Measurements from ENCODE around the gene PTGES2. TPM values are rescaled to one million over a fixed set of nuclear protein-coding genes. Genes with fewer than 3 reads are reported as not detected.

PTGES2 gene
- polyA plus RNA-seq, 1 donor from 2014 or later, result 55.9 TPM

- Histone ChIP-seq H3K9ac (ENCODE audit: low read length) (no peak overlapping the region), H2AFZ (ENCODE audit: low read depth, low read length) (no peak overlapping the region), H3K9me3 (ENCODE audit: low read length) (no peaks in the 10 kb centered on the region), H3K4me2 (ENCODE audit: low read length) (no peak overlapping the region), H3K79me2 (replicated peaks; ENCODE audit: insufficient read depth, low read length) (no peaks in the 10 kb centered on the region), H3K4me3 (ENCODE audit: low read length) (no peak overlapping the region), H4K20me1 (ENCODE audit: insufficient read depth) (no peaks in the 10 kb centered on the region), H3K36me3 (ENCODE audit: insufficient read depth, low read length) (no peaks in the 10 kb centered on the region), H3K9me2 (ENCODE audit: insufficient read depth, low read length) (no peaks in the 10 kb centered on the region), H3K27me3 (ENCODE audit: insufficient read depth, low read depth, low read length) (no peaks in the 10 kb centered on the region), H3K27ac (ENCODE audit: low read length) (no peak overlapping the region), H3F3A (ENCODE audit: insufficient read depth, low read length, poor library complexity, severe bottlenecking) (no peaks in the 10 kb centered on the region)
- TF ChIP-seq SMC3 (conservative IDR thresholded peaks at IDR 0.05; ENCODE audit: poor library complexity) (no peak), CTCF (IDR thresholded peaks at IDR 0.05; ENCODE audit: poor library complexity, severe bottlenecking) (no peak), POLR2AphosphoS5 (IDR thresholded peaks at IDR 0.05) (no peak), EP300 (conservative IDR thresholded peaks at IDR 0.05; ENCODE audit: poor library complexity, severe bottlenecking) (no peak), RAD21 (conservative IDR thresholded peaks at IDR 0.05) (no peak), EZH2 (IDR thresholded peaks at IDR 0.05; ENCODE audit: borderline replicate concordance, insufficient read depth, low read length, poor library complexity, severe bottlenecking) (no peak), TAF1 (IDR thresholded peaks at IDR 0.05; ENCODE audit: low read depth) (no peak), MXI1 (conservative IDR thresholded peaks at IDR 0.05; ENCODE audit: poor library complexity, severe bottlenecking) (no peak)
- TF ChIP-seq, protein P1, sequence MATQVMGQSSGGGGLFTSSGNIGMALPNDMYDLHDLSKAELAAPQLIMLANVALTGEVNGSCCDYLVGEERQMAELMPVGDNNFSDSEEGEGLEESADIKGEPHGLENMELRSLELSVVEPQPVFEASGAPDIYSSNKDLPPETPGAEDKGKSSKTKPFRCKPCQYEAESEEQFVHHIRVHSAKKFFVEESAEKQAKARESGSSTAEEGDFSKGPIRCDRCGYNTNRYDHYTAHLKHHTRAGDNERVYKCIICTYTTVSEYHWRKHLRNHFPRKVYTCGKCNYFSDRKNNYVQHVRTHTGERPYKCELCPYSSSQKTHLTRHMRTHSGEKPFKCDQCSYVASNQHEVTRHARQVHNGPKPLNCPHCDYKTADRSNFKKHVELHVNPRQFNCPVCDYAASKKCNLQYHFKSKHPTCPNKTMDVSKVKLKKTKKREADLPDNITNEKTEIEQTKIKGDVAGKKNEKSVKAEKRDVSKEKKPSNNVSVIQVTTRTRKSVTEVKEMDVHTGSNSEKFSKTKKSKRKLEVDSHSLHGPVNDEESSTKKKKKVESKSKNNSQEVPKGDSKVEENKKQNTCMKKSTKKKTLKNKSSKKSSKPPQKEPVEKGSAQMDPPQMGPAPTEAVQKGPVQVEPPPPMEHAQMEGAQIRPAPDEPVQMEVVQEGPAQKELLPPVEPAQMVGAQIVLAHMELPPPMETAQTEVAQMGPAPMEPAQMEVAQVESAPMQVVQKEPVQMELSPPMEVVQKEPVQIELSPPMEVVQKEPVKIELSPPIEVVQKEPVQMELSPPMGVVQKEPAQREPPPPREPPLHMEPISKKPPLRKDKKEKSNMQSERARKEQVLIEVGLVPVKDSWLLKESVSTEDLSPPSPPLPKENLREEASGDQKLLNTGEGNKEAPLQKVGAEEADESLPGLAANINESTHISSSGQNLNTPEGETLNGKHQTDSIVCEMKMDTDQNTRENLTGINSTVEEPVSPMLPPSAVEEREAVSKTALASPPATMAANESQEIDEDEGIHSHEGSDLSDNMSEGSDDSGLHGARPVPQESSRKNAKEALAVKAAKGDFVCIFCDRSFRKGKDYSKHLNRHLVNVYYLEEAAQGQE (IDR thresholded peaks at IDR 0.05; ENCODE audit: borderline replicate concordance), result no peak
Measured at GRCh38 chr9:128152133-128153059, 24.9 kb upstream of the PTGES2 start.

- Histone ChIP-seq H3K27ac (ENCODE audit: low read length) (no peak overlapping the region), H3K9ac (ENCODE audit: low read length) (no peak overlapping the region), H3K36me3 (ENCODE audit: insufficient read depth, low read length) (no peaks in the 10 kb centered on the region), H3K4me2 (ENCODE audit: low read length) (no peak overlapping the region), H3K9me2 (ENCODE audit: insufficient read depth, low read length) (no peaks in the 10 kb centered on the region), H3K27me3 (ENCODE audit: insufficient read depth, low read depth, low read length) (no peaks in the 10 kb centered on the region), H2AFZ (ENCODE audit: low read depth, low read length) (no peak overlapping the region), H3K4me3 (ENCODE audit: low read length) (no peak overlapping the region), H4K20me1 (ENCODE audit: insufficient read depth) (no peaks in the 10 kb centered on the region), H3K9me3 (ENCODE audit: low read length) (no peaks in the 10 kb centered on the region), H3F3A (ENCODE audit: insufficient read depth, low read length, poor library complexity, severe bottlenecking) (no peaks in the 10 kb centered on the region), H3K79me2 (replicated peaks; ENCODE audit: insufficient read depth, low read length) (no peaks in the 10 kb centered on the region)
- TF ChIP-seq SMC3 (conservative IDR thresholded peaks at IDR 0.05; ENCODE audit: poor library complexity) (no peak), MXI1 (conservative IDR thresholded peaks at IDR 0.05; ENCODE audit: poor library complexity, severe bottlenecking) (no peak), CTCF (IDR thresholded peaks at IDR 0.05; ENCODE audit: poor library complexity, severe bottlenecking) (no peak)
- TF ChIP-seq, protein P1 (IDR thresholded peaks at IDR 0.05; ENCODE audit: borderline replicate concordance), result no peak
Measured at GRCh38 chr9:128151309-128152132, 24.0 kb upstream of the PTGES2 start.

All from neural cell (in vitro differentiated cells).